ENCODE results near the gene GATAD2B. TPM values are rescaled to one million over a fixed set of nuclear protein-coding genes. Genes with fewer than 3 reads are reported as not detected.

GATAD2B gene
- total RNA-seq, 1 donor from 2014 or later, result 48.4 TPM

DNA sequence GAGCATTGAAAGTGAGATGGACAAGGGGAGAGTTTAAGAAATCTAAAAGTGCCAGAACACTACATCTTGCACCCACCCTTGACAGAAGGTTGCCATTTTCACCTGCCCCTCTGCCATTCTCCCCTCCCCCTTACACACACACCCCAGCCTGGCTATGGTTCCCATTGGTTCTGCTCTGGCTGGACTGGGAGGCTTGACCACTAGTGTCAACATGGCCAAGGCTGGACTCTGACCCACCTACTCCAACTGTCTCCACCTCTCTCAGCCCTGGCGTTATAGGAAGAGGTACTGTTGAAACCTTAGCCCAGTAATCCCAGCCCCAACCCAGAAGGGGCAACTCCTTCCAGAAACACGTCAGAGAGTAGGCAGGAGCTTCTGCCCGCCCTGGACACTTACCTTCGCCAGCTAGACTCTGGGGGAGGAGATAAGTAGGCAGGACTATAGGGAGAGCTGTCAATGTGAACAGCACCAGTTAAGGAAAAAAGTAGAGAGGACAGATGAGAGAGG lies 31.1 kb upstream of the GATAD2B start:
- peaks cover 13% of the 10 kb centered on the region for H3K36me3 ChIP-seq (ENCODE audit: insufficient read depth, low read length)
- peaks cover 66% of the 10 kb centered on the region for H4K20me1 ChIP-seq (ENCODE audit: insufficient read depth, low read length)
- FAIRE-seq (no peak), DNase-seq (ENCODE audit: low read depth) (no peak)
- Mint-ChIP-seq H3K4me3 (ENCODE audit: unreplicated experiment) (peak overlapping the region; percentile 3), H3K27me3 (ENCODE audit: low read depth, unreplicated experiment) (no peaks in the 10 kb centered on the region), H3K36me3 (ENCODE audit: low read depth, unreplicated experiment) (peaks cover 16% of the 10 kb centered on the region), H3K9me3 (ENCODE audit: unreplicated experiment) (no peaks in the 10 kb centered on the region), H3K27ac (ENCODE audit: unreplicated experiment) (no peak overlapping the region), H3K4me1 (ENCODE audit: low read depth, unreplicated experiment) (peaks cover 19% of the 10 kb centered on the region)
- no peak for TF ChIP-seq EZH2 (IDR thresholded peaks at IDR 0.05; ENCODE audit: insufficient read depth, low read length)
- TF ChIP-seq, protein P1, sequence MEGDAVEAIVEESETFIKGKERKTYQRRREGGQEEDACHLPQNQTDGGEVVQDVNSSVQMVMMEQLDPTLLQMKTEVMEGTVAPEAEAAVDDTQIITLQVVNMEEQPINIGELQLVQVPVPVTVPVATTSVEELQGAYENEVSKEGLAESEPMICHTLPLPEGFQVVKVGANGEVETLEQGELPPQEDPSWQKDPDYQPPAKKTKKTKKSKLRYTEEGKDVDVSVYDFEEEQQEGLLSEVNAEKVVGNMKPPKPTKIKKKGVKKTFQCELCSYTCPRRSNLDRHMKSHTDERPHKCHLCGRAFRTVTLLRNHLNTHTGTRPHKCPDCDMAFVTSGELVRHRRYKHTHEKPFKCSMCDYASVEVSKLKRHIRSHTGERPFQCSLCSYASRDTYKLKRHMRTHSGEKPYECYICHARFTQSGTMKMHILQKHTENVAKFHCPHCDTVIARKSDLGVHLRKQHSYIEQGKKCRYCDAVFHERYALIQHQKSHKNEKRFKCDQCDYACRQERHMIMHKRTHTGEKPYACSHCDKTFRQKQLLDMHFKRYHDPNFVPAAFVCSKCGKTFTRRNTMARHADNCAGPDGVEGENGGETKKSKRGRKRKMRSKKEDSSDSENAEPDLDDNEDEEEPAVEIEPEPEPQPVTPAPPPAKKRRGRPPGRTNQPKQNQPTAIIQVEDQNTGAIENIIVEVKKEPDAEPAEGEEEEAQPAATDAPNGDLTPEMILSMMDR (IDR thresholded peaks at IDR 0.05; ENCODE audit: insufficient read depth, low read depth, low read length), result no peak
- no peak overlapping the region for H3K4me2 ChIP-seq (ENCODE audit: low read length)
- no peak overlapping the region for H3K27ac ChIP-seq (ENCODE audit: low read depth, low read length)
- no peak overlapping the region for H3K4me3 ChIP-seq (ENCODE audit: insufficient read depth, low read depth, low read length)
- H2AFZ ChIP-seq (ENCODE audit: low read depth, low read length), result no peak overlapping the region
- no peaks in the 10 kb centered on the region for H3K9me3 ChIP-seq (ENCODE audit: insufficient read depth, low read depth, low read length)
- no peak overlapping the region for H3K9ac ChIP-seq (ENCODE audit: low read length)
- H3K27me3 ChIP-seq (ENCODE audit: insufficient read depth, low read length), result no peaks in the 10 kb centered on the region
- H3K4me1 ChIP-seq (ENCODE audit: insufficient read depth, low read length), result peaks cover 12% of the 10 kb centered on the region
- H3K79me2 ChIP-seq (ENCODE audit: insufficient read depth, low read length), result peaks cover 52% of the 10 kb centered on the region

DNA sequence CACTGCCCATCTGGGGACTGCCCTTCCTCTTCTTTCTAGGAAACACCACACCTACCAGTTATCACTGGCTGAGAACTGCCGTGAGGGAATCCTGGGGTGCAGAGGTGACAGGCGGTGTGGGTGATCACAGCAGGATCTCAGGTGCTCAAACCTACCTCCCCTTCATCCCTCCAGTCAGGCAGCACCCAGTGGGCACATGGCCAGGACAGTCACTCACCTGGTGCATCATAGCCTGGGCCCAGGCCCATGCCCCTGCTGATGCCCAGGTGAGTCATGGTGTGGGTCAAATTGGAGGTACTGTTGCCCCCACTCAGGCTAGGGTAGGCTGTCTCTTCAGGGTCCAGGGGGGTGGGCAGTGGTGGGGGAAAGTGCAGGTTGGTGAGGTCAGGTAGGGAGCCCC lies 29.0 kb upstream of the GATAD2B start:
- H3K27me3 ChIP-seq (ENCODE audit: insufficient read depth, low read length), result no peaks in the 10 kb centered on the region
- TF ChIP-seq EZH2 (IDR thresholded peaks at IDR 0.05; ENCODE audit: insufficient read depth, low read length), result no peak
- TF ChIP-seq, protein P1 (IDR thresholded peaks at IDR 0.05; ENCODE audit: insufficient read depth, low read depth, low read length), result no peak
- no peak overlapping the region for H3K9ac ChIP-seq (ENCODE audit: low read length)
- no peaks in the 10 kb centered on the region for H3K9me3 ChIP-seq (ENCODE audit: insufficient read depth, low read depth, low read length)
- no peak for FAIRE-seq
- H3K79me2 ChIP-seq (ENCODE audit: insufficient read depth, low read length), result peaks cover 37% of the 10 kb centered on the region
- H3K27ac ChIP-seq (ENCODE audit: low read depth, low read length), result no peak overlapping the region
- no peak overlapping the region for H3K4me2 ChIP-seq (ENCODE audit: low read length)
- peaks cover 4% of the 10 kb centered on the region for H3K4me1 ChIP-seq (ENCODE audit: insufficient read depth, low read length)
- H3K9me3 Mint-ChIP-seq (ENCODE audit: unreplicated experiment), result no peaks in the 10 kb centered on the region
- no peak overlapping the region for H3K27ac Mint-ChIP-seq (ENCODE audit: unreplicated experiment)
- DNase-seq (ENCODE audit: low read depth), result no peak
- H3K4me3 Mint-ChIP-seq (ENCODE audit: unreplicated experiment), result no peak overlapping the region
- peaks cover 14% of the 10 kb centered on the region for H3K36me3 Mint-ChIP-seq (ENCODE audit: low read depth, unreplicated experiment)
- no peaks in the 10 kb centered on the region for H3K27me3 Mint-ChIP-seq (ENCODE audit: low read depth, unreplicated experiment)
- peaks cover 13% of the 10 kb centered on the region for H3K4me1 Mint-ChIP-seq (ENCODE audit: low read depth, unreplicated experiment)
- H4K20me1 ChIP-seq (ENCODE audit: insufficient read depth, low read length), result peaks cover 54% of the 10 kb centered on the region
- H3K36me3 ChIP-seq (ENCODE audit: insufficient read depth, low read length), result peaks cover 17% of the 10 kb centered on the region
- H3K4me3 ChIP-seq (ENCODE audit: insufficient read depth, low read depth, low read length), result no peak overlapping the region
- H2AFZ ChIP-seq (ENCODE audit: low read depth, low read length), result no peak overlapping the region

DNA sequence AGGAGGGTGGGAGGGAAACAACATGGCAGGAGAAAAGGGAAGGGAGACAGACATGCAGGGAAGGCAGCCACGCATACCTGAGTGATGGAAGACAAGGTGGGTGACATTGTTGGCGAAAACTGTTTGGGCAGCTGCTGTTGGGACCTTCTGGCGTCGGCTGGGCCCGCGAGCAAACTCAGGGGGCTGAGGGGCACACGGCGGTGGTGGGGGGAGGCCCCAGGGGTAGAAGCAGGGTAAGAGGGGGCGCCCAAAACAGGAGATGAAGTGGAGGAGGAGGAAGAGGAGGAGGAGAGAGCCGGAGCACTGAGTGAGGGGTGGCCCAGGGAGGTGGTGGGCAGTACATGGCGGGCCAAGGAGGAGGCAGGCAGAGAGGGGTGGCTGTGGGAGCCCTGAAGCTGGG lies 28.4 kb upstream of the GATAD2B start:
- Histone ChIP-seq H4K20me1 (ENCODE audit: insufficient read depth, low read length) (peaks cover 48% of the 10 kb centered on the region), H3K4me1 (ENCODE audit: insufficient read depth, low read length) (peaks cover 4% of the 10 kb centered on the region), H3K79me2 (ENCODE audit: insufficient read depth, low read length) (peaks cover 31% of the 10 kb centered on the region), H3K27ac (ENCODE audit: low read depth, low read length) (no peak overlapping the region), H3K9ac (ENCODE audit: low read length) (no peak overlapping the region), H3K36me3 (ENCODE audit: insufficient read depth, low read length) (peaks cover 17% of the 10 kb centered on the region), H2AFZ (ENCODE audit: low read depth, low read length) (no peak overlapping the region), H3K9me3 (ENCODE audit: insufficient read depth, low read depth, low read length) (no peaks in the 10 kb centered on the region), H3K4me3 (ENCODE audit: insufficient read depth, low read depth, low read length) (no peak overlapping the region), H3K27me3 (ENCODE audit: insufficient read depth, low read length) (no peaks in the 10 kb centered on the region), H3K4me2 (ENCODE audit: low read length) (no peak overlapping the region)
- H3K4me3 Mint-ChIP-seq (ENCODE audit: unreplicated experiment), result no peak overlapping the region
- peaks cover 7% of the 10 kb centered on the region for H3K4me1 Mint-ChIP-seq (ENCODE audit: low read depth, unreplicated experiment)
- no peaks in the 10 kb centered on the region for H3K27me3 Mint-ChIP-seq (ENCODE audit: low read depth, unreplicated experiment)
- H3K36me3 Mint-ChIP-seq (ENCODE audit: low read depth, unreplicated experiment), result peaks cover 14% of the 10 kb centered on the region
- TF ChIP-seq, protein P1 (IDR thresholded peaks at IDR 0.05; ENCODE audit: insufficient read depth, low read depth, low read length), result no peak
- no peak for TF ChIP-seq EZH2 (IDR thresholded peaks at IDR 0.05; ENCODE audit: insufficient read depth, low read length)
- H3K9me3 Mint-ChIP-seq (ENCODE audit: unreplicated experiment), result no peaks in the 10 kb centered on the region
- FAIRE-seq (no peak), DNase-seq (ENCODE audit: low read depth) (no peak)
- no peak overlapping the region for H3K27ac Mint-ChIP-seq (ENCODE audit: unreplicated experiment)

Data from astrocyte (in vitro differentiated cells and primary cell).